Subcutaneous adipose tissue (tissue), 4 donors: ENCODE data around the gene SHROOM3. TPM values are rescaled to one million over a fixed set of nuclear protein-coding genes. Genes with fewer than 3 reads are reported as not detected.

ENCODE experiments used
- total RNA-seq, 4 donors: library from RNA; depleted of rRNA; stranded (reverse); fragments of >200 nt; gene quantifications; one replicate each; pipeline ENCODE4 v1.1.0, GENCODE V29; 2016
- TF ChIP-seq, protein P1 (sequence below): fragments of 450-650 bp; IDR thresholded peaks from one replicate; pipeline ENCODE4 v1.5.1; 2016; ENCODE audit warnings: low read depth, mild to moderate bottlenecking, control low read depth, antibody characterized with exemption, moderate library complexity

The SHROOM3 gene
- total RNA-seq, 4 donors from 2014 or later = 0.22 to 0.38 (median 0.33) TPM; not detected in 1

DNA sequence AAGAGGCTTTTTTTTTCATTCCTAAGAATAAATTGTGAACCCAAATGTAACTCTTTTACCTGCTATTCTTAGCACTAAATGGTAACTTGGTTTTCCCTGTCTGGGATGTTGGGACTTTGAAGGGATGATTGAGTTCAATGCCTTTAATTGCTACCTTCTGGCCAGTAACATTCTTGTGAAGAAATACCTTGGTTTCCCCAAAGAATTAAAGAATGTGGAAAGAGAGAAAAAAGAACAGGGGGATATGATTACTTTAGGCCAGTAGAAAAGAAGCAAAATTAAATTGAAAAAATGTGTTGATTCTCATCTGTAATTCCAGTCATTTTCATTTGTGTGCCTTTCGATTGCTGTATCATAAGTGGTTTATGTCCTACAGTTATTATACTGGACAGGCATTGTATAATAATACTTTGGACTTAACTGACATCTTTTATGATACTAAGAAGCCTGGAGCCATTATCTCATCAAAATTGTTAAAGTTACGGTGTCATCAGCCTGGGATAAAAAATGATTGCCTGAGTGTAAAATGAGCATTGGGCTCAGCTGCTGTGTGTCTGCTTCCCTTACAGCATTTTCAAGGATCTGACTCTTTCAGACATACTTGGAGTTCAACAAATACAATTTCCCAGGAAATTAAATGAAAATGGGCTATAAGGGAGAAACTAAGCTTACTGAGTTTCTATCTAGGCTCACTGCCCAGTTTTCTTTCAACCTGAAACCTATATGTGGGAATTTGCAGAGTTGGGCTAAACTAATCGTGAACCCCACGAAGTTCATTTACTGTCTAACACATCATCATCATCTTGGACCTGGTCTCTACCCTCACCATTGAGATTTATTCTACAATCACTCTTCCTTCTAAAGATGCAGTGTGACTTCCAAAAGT is 146.3 kb downstream of the SHROOM3 start:
- TF ChIP-seq, protein P1, sequence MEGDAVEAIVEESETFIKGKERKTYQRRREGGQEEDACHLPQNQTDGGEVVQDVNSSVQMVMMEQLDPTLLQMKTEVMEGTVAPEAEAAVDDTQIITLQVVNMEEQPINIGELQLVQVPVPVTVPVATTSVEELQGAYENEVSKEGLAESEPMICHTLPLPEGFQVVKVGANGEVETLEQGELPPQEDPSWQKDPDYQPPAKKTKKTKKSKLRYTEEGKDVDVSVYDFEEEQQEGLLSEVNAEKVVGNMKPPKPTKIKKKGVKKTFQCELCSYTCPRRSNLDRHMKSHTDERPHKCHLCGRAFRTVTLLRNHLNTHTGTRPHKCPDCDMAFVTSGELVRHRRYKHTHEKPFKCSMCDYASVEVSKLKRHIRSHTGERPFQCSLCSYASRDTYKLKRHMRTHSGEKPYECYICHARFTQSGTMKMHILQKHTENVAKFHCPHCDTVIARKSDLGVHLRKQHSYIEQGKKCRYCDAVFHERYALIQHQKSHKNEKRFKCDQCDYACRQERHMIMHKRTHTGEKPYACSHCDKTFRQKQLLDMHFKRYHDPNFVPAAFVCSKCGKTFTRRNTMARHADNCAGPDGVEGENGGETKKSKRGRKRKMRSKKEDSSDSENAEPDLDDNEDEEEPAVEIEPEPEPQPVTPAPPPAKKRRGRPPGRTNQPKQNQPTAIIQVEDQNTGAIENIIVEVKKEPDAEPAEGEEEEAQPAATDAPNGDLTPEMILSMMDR = no peak

DNA sequence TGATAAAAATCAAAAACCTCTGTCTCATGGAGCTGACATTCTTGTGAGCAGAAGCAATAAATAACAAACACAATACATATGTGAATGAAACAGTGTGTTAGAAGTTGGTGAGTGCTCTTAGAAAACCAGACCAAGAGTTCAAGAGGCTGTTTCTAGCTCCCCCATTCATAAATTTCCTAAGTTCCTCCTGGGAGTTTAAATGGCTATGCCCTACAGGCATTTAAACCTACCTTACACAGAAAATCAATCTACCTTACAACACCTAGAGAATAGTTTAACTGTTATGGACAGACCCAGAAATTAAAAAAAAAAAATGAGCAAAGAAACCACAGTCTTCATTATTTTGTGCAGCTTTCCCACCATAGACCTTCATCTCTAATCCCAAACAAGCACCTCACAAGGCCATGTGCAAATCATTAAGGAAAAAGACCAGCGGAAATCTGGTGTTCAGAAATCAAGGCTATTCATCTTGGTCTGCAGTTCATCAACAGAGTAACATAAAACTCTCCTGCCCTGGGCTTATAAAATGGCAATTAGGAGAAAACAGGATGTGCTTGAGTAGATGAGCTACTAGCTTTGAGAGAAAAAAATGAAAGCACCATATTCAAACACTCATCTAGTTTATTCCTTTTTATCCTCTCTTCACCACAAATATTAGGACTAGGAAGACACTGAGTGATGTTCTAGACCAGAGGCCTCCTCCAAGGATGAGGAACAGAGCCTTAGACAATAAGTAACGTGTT is 147.2 kb downstream of the SHROOM3 start:
- TF ChIP-seq, protein P1 = no peak

DNA sequence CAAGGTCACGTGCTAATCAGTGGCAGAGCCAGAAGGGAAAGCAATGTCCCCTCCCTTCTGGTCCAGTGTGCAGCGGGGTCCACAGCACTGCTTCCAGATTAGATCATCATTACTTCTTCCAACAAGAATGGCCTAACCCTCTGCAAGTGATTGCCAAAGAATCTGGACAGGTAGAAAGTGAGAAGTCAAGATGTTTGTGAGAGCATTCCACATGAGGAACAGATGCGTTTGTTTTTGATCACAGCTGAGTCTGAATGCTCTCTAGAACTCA is 147.7 kb downstream of the SHROOM3 start:
- TF ChIP-seq, protein P1 = no peak

DNA sequence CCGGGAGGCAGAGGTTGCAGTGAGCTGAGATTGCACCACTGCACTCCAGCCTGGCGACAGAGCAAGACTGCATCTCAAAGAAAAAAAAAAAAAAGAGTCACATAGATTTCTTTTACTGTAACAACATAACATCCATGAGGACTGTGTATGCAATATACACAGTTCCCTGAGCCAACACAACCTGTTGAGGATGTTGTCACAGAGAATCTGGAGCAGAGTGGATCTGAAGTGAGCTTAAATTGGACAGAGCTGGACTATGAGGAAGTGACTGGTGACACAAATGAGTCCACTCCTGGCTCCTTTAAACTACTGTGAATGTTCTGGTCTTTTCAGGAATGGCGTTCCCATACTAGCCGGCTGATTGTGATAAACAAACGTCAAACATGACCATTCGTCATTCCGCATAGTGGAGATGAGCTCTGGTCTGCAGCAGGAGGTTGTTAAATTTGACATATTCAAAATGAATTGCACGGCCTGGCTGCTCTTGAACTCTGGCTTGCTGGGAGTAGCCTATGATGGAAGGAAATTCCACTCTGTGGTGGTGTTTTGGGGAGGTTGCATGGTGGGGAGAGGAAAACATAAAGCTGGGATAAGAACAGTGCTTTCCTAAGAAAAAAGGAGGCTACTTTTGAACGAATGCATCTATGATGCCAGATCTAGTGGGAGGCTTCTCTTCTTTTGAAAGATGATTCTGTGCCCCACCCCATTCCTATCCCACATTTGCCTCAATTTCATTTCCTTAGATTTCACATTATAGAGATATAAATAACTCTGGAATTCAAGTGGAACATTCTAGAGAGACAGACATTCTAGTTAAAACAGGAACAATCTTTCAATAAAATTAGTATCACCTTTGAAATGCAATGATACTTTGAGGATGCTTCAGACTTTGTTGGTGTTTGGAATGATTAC is 149.5 kb downstream of the SHROOM3 start:
- TF ChIP-seq, protein P1 = no peak

DNA sequence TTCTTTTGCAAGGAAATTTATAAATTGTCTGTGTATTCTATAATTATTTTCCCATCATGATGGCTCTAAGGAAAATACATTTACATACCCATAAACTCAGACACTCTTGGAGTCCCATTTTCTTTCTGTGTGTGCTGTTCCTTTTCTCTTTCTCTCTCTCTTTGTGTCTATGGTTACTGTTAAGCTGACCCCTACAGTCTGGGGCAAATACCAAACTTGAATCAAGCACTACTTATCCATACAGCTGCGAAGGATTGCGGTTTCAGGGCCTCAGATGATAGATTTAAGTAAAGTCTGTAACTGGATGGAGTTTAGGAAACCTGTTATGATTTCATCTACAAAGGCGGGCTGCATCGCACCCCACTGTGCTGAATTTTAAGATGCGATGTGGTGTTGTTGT is 150.2 kb downstream of the SHROOM3 start:
- TF ChIP-seq, protein P1 = no peak

DNA sequence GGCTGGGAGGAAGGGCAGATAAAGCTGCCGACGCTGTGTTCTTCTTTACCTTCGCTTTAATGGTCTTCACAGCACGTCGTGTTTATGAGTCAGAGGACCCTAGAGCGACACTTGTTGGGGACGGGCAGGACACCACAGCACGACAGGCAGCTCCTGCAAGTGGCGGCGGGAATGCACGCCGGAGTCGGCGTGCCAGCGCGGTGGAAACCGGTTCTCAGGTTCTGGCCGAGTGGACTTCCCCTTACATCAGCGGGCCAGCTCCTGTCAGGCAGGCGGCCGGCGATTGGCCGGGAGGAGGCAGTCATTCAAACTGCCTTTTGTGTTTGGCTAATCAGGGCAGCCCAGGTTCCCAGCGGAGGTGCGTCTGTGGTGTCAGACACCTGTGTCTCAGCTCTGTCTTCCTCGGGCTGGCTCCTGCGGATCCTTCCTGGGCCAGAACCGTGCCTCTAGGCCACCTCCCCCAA is 150.9 kb downstream of the SHROOM3 start:
- TF ChIP-seq, protein P1 = no peak
